HPDE6-E6E7 (cell line): Measurements from ENCODE around the gene ZDHHC22.
"Not testable (repeated sequence)": the region's sequence is repeated elsewhere in the genome, so short reads cannot be mapped to it uniquely, and the experiment has no call there.

Source experiments
- DNase-seq: peaks from one replicate; pipeline ENCODE4 v3.0.0; 2011; ENCODE audit warnings: missing footprints; ENCODE audit errors: extremely low spot score

Gene ZDHHC22

GRCh38 chr14:77141214-77142004, at the start of gene ZDHHC22:
TSS of gene ZDHHC22 (minus strand) at chr14:77141791. CDS start at chr14:77139738, 2,053 bp downstream.
- DNase-seq: no peak

DNA sequence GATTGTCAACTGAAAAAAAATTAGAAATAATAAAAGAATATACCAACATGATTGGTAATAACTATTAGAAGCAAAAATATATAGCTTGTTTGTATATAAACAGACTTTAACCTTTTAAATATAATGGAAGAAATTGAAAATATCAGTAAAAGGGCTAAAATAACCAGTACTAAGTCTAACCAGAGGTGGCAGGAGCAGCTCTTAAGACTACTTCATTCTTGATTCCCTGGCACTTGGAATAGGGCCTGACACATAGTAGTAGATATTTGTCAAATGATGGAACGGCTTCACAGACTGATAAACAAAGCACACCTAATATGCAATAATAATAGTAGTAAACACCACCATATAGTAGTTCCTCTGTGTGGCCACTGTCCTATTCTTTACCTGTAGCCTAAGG, 49.4 kb upstream of the ZDHHC22 start:
- no peak for DNase-seq

- no peak for DNase-seq
Measured at GRCh38 chr14:77189479-77189878, 47.9 kb upstream of the ZDHHC22 start.

DNA sequence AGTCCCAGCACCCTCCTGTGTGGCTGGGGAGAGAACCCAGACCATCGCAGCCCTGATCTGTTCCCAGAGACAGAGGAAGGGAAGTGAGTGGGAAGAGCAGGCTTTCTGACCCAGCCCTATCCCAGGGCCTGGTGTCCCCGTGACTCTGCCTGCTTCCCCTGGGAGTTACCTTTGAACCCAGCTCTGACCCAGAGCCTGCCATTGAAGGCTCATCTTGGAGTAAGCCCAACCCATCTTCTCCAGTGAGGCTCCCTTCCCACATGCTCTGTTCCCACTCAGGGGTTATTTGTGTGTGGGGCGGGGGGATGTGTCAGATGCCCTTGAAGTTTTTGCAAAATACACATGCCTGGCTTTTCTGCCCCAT, 46.0 kb upstream of the ZDHHC22 start:
- DNase-seq: no peak

DNA sequence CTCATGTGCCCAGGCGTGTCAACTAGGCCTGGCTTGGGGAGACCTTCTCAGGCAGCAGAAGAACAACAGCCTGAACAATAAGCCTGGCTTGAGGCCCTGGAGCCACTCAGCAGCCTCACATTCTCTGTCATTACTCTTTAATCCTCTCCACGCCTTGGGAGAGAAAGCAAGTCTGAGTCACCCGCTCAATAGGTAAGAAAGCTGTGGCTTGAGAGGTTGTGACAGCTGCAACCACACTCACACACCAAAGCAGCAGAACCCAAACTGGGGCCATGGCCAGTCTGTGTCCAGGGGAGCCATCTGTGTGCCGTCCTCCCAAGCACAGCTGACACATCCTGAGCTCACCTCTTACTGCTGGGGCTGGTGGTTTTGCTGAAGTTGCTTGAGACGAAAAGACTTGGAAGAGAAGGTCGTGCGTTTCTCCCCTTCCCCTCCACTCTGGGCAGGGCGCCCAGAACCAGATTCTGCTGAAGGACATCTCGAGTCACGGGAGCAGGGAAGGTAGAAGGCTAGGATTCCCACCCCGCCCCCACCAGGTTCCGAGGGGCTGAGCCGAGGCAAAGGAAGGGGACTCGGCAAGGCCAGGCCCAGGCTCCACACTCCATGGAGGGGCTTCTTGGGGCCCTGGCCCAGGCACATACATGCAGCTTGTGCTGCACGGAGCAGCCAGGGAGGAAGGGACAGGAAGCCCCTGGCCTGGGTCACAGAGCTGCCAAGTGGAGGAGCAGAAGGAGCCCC, 45.5 kb upstream of the ZDHHC22 start:
- DNase-seq: peak; percentile 54

DNA sequence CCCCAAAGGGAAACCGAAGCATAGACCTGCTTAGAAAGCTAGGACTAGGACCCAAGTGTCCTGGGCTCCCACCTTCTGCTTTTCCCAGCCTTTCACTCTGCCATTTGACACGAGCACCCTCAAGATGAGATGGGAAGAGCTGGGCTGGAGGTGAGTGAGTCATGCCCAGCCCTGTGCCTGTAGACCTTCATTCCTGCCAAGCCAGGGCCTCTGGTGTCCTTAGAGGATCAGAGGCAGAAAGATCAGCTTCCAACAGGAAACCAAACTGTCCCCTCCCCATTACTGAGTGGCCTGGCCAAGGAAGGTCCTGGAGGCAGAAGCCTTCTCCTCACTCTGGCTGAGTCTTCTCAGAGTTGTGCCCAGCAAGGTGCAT, 43.5 kb upstream of the ZDHHC22 start:
- no peak for DNase-seq

- DNase-seq: no peak
Measured at GRCh38 chr14:77184396-77185092, 43.0 kb upstream of the ZDHHC22 start.

DNA sequence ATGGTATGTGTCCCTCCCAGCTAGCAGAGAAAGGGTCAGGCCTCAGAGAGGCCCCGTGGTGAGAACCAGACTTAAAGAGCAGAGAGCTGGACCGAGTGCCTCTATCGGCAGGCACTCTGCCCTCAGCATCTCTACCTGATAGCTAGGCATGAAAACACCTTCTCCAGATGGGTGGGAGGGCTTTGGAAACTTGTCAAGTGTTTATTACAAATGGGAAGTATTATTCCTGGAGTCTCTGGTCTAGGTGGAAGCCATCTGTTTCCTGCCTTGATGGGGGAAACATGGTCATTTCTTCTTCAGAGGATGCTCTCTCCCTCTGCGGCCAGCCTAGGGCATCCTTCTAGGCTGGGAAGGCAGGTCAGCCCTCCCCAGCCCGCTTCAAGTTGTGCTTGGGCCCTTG, 42.3 kb upstream of the ZDHHC22 start:
- DNase-seq: no peak

DNA sequence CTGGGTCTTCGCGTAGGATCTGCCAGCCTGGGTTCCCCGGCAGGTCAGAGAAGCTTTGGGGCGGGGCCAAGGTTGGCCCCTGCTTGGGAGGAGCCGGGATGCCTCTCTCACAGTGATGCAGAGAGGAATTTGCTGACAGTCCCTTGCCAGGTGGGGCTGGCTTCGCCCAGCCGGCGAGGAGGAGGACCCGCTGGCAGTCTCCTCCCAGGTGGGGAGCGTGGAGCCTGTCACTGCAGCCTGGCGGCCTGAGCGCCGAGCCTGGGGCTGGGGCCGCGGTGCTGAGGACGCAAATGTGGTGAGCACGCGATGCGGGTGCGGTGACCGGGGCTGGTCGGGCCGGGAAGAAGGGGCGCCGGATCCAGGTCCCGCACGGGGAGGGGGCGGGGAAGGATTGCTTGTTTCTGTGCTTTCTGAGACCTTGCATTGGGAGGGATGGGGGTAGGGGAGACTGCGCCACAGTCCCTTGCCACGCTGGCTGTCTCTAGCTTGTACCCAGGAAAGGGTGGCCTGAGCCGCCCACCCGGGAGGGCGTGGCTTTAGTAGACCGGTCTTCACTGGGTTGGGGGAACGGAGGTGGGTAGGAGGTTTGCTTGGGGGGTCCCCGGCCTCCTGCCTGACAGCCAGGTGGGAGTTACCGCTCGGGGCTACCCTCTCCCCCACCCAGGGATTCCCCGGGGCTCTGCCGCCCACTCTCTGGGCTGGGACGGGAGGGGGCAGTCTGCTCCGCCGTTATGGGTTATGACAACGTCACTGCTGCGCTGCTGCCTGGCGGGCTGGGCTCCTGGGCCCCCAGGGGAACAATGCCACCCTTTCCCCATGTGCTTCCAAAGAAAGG, 40.2 kb upstream of the ZDHHC22 start, which contains the start of gene TMEM63C:
Gene TMEM63C (plus strand): TSS at position 196 of the 835 bp plus-strand sequence. CDS start 37,016 bp downstream, outside the sequence.
- peak; percentile 84 for DNase-seq

GRCh38 chr14:77180726-77181602, 39.4 kb upstream of the ZDHHC22 start:
- DNase-seq: no peak

GRCh38 chr14:77178656-77179055, 37.1 kb upstream of the ZDHHC22 start:
- no peak for DNase-seq

DNA sequence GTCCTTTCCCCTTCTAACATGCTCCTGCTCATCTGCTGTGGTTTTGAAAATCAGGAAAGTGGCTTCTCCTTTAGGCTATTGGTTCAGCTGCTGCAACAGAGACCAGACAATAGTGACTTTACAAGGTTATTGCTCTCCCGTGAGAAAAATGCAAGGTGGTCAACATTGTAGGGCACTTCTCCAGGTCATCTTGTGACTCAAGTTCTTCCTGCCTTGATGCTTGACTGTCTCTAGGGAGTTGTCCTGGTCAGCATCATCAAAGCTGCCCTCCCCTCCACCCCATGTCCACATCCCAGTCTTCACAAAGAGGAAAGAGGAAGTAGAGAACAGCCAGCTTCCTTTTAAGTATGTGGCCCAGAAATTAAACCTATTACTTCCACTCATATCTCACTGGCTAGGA, 36.1 kb upstream of the ZDHHC22 start:
- DNase-seq: no peak

GRCh38 chr14:77175843-77176242, 34.3 kb upstream of the ZDHHC22 start:
- no peak for DNase-seq

DNA sequence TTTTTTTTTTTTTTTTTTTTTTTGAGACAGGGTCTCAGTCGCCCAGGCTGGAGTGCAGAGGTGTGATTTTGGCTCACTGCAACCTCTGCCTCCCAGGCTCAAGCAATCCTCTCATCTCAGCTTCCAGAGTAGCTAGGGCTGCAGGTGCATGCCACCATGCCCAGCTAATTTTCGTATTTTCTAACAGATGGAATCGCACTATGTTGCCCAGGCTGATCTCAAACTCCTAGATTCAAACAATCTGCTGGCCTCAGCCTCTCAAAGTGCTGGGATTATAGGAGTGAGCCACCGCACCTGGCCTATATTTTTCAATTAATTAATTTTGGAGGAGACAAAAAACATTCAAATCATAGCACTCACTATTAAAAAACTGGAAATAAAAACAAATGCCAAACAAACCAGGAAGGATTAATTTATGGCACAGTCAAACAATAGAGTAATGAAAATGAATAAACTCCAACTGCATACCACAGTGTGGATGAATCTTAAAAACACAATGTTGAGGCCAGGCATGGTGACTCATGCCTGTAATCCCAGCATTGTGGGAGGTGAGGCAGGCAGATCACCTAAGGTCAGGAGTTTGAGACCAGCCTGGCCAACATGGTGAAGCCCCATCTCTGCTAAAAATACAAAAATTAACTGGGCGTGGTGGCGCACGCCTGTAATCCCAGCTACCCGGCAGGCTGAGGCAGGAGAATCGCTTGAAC, 32.5 kb upstream of the ZDHHC22 start:
- not testable (repeated sequence) for DNase-seq

GRCh38 chr14:77172916-77173315, 31.3 kb upstream of the ZDHHC22 start:
- DNase-seq: no peak

- DNase-seq: no peak
Measured at GRCh38 chr14:77170045-77170444, 28.5 kb upstream of the ZDHHC22 start.

GRCh38 chr14:77161011-77161410, 19.4 kb upstream of the ZDHHC22 start:
- no peak for DNase-seq

GRCh38 chr14:77158882-77159255, 17.3 kb upstream of the ZDHHC22 start:
- DNase-seq: no peak

DNA sequence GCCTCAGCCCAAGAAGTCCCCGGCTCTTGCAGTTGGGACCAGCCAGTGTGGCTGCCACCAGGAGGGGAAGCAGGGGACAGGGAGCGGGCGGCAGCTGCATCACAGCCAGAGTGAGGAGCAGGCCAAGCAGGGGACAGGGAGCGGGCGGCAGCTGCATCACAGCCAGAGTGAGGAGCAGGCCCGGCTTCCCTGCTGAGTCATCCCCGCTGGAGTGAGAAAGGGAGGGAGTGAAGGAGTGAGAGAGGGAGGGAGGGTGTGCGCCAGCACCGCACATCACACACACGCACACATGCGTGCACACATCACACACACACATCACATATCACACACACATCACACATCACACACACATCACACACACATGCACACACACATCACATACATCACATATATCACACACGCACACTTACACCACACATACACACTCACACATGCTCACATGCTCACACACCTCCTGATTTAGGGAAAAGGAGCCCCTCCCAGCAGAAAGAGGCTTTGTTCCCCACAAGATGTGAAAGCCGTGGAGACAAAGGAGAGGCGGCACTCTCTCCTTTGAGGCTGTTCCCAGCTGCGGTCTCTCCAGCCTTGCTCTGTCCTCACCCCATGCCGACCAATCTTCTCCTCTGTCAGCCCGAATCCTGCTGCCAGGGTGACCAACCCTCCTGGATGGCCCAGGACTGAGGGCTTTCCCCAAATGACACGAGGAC, 16.7 kb upstream of the ZDHHC22 start:
- DNase-seq: peak; percentile 57
